ENCODE results near the gene SOX6. TPM values are rescaled to one million over a fixed set of nuclear protein-coding genes. Genes with fewer than 3 reads are reported as not detected.

SOX6 gene
- total and polyA plus RNA-seq, 2 of the 13 experiments (the other 11 are each of a cell fraction or from before 2014, with no cell fraction given), result 2.6 to 11.2 TPM

DNA sequence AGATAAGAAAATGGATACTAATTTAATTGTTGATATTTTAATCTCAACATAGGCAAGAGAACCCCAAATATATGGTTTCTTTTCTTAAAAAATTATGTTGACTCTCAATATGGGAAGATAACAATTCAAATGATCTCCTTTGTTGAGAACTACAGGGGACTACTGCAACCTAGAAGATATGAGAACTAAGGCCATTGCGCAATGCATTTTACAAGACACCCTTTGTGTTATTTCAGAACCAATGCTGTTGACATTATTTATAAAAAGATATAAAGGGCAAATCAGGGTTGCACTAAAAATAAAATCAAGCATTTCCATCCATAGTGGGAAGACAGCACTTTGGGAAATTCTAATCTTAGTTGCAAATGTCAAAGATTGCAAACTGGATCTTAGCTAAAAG is 322.3 kb downstream of the SOX6 start:
- ATAC-seq, result no peak
- no peak for FAIRE-seq
- H3K4me1 ChIP-seq (ENCODE audit: insufficient read depth, low read length), result no peaks in the 10 kb centered on the region
- H3K36me3 ChIP-seq (replicated peaks in 1 of 2; ENCODE audit: control insufficient read depth in 1 of 2, insufficient read depth in 2 of 2, low read length in 2 of 2), result no peaks in the 10 kb centered on the region
- no peak for DNase-seq (ENCODE audit: low spot score)
- 89% methylated on average over 1 of the region's 1 CpG for WGBS (ENCODE audit: low lambda C conversion rate)
- no peak overlapping the region for H2AFZ ChIP-seq (ENCODE audit: low read length)
- ChIA-PET CTCF (ENCODE audit: low intra/inter-chr PET ratio, low total read pairs) (no interaction called here), POLR2A (no interaction called here)
- no peak overlapping the region for H3K27ac ChIP-seq (ENCODE audit: extremely low read length, insufficient read depth, low read length)
- in situ Hi-C loops (cut with HindIII; ENCODE audit: extremely low pct_ligation_motif_present, low pct_unique_long_range_greater_than_20kb) (no loop called here), intact Hi-C loops (cut with micrococcal nuclease; ENCODE audit: unreplicated experiment) (no loop called here)
- no peak overlapping the region for H3K4me2 ChIP-seq (ENCODE audit: low read depth, low read length)
- H3K27me3 ChIP-seq (ENCODE audit: control insufficient read depth in 1 of 2, insufficient read depth in 2 of 2, low read length in 2 of 2), result no peaks in the 10 kb centered on the region
- no peak for TF ChIP-seq ZSCAN30 (CRISPR knock-in tag; IDR thresholded peaks at IDR 0.05)
- TF ChIP-seq ZNF354B (CRISPR knock-in tag; IDR thresholded peaks at IDR 0.05), result no peak
- peak; percentile 91 for TF ChIP-seq CEBPB (IDR thresholded peaks at IDR 0.05; ENCODE audit: borderline replicate concordance, low read depth, low read length)
- 0 out of 2 replicates have a peak, but pooled peaks have one; percentile 35 for TF ChIP-seq ZNF12 (CRISPR knock-in tag; IDR thresholded peaks at IDR 0.05)
- peak; percentile 68 for TF ChIP-seq CEBPG (CRISPR knock-in tag; IDR thresholded peaks at IDR 0.05)
- TF ChIP-seq ZNF34 (CRISPR knock-in tag; IDR thresholded peaks at IDR 0.05; ENCODE audit: borderline replicate concordance), result no peak
- H4K20me1 ChIP-seq (ENCODE audit: insufficient read depth, low read length), result no peaks in the 10 kb centered on the region
- H3K9me3 ChIP-seq (ENCODE audit: low read length), result no peaks in the 10 kb centered on the region
- H3K9ac ChIP-seq (ENCODE audit: insufficient read depth, low read depth, low read length), result no peak overlapping the region
- BruUV-seq (replicated peaks), result no TSS peak
- H3K79me2 ChIP-seq (ENCODE audit: insufficient read depth, low read length), result no peaks in the 10 kb centered on the region
- H3K4me3 ChIP-seq (replicated peaks in 1 of 3; ENCODE audit: insufficient read depth in 1 of 3, low read depth in 2 of 3, low read length in 3 of 3), result no peak overlapping the region

DNA sequence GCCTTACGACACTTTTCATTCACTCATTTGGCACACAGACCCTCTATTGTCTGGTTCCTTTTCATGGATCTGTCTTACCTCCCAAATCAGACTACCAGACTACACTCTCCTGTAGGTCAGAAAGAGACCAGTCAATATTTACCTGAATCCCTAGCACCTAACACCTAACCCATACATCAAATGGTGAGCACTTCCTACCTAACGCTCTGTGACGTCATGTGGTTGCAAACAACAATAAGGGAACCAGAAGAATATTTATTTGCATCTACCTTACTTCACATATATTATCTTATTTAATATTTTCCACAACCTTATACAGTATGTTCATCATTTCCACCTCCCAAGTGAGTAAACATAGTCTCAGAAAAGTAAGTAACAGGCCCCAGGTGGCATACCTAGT is 323.4 kb downstream of the SOX6 start:
- H3K4me2 ChIP-seq (ENCODE audit: low read depth, low read length), result no peak overlapping the region
- ATAC-seq (no peak), DNase-seq (ENCODE audit: low spot score) (no peak), FAIRE-seq (no peak)
- H3K4me3 ChIP-seq (replicated peaks in 1 of 3; ENCODE audit: insufficient read depth in 1 of 3, low read depth in 2 of 3, low read length in 3 of 3), result no peak overlapping the region
- BruUV-seq (replicated peaks), result no TSS peak
- no peaks in the 10 kb centered on the region for H3K4me1 ChIP-seq (ENCODE audit: insufficient read depth, low read length)
- ChIA-PET POLR2A (no interaction called here), CTCF (ENCODE audit: low intra/inter-chr PET ratio, low total read pairs) (no interaction called here)
- no peaks in the 10 kb centered on the region for H3K36me3 ChIP-seq (replicated peaks in 1 of 2; ENCODE audit: control insufficient read depth in 1 of 2, insufficient read depth in 2 of 2, low read length in 2 of 2)
- TF ChIP-seq STAG1 (CRISPR knock-in tag; IDR thresholded peaks at IDR 0.05), result no peak
- TF ChIP-seq CREB1 (IDR thresholded peaks at IDR 0.05), result peak; percentile 91
- TF ChIP-seq CREB1 (CRISPR knock-in tag; IDR thresholded peaks at IDR 0.05), result no peak
- no peak for TF ChIP-seq CCDC6 (CRISPR knock-in tag; IDR thresholded peaks at IDR 0.05)
- TF ChIP-seq TCF7L2 (IDR thresholded peaks at IDR 0.05; ENCODE audit: low read depth, low read length), result no peak
- peak; percentile 72 for TF ChIP-seq ATF7 (IDR thresholded peaks at IDR 0.05)
- TF ChIP-seq ATF7 (CRISPR knock-in tag; IDR thresholded peaks at IDR 0.05), result no peak
- in situ Hi-C loops (cut with HindIII; ENCODE audit: extremely low pct_ligation_motif_present, low pct_unique_long_range_greater_than_20kb), result no loop called here
- intact Hi-C loops (cut with micrococcal nuclease; ENCODE audit: unreplicated experiment), result no loop called here
- no peaks in the 10 kb centered on the region for H3K9me3 ChIP-seq (ENCODE audit: low read length)
- no peak overlapping the region for H2AFZ ChIP-seq (ENCODE audit: low read length)
- H3K79me2 ChIP-seq (ENCODE audit: insufficient read depth, low read length), result no peaks in the 10 kb centered on the region
- no peaks in the 10 kb centered on the region for H4K20me1 ChIP-seq (ENCODE audit: insufficient read depth, low read length)
- no peak overlapping the region for H3K27ac ChIP-seq (ENCODE audit: extremely low read length, insufficient read depth, low read length)
- no peak overlapping the region for H3K9ac ChIP-seq (ENCODE audit: insufficient read depth, low read depth, low read length)
- 43% methylated on average over 3 of the region's 3 CpGs for WGBS (ENCODE audit: low lambda C conversion rate)
- H3K27me3 ChIP-seq (ENCODE audit: control insufficient read depth in 1 of 2, insufficient read depth in 2 of 2, low read length in 2 of 2), result no peaks in the 10 kb centered on the region
